Dendritic cell treated with granulocyte-macrophage colony-stimulating factor and Interleukin-4, amounts not matched to agents 40 ng/mL and 50 ng/mL, for 4 days (primary cell): ENCODE results near the gene LCE7A.

Experiments
- H3K27ac Mint-ChIP-seq: one replicate; pipeline ENCODE4 v1.8.0; 2022; ENCODE audit warnings: mild to moderate bottlenecking, mixed read lengths
- H3K27me3 Mint-ChIP-seq: one replicate; pipeline ENCODE4 v1.8.0; 2022; ENCODE audit warnings: mild to moderate bottlenecking, mixed read lengths
- H3K36me3 Mint-ChIP-seq: one replicate; pipeline ENCODE4 v1.8.0; 2022; ENCODE audit warnings: low read depth, mixed read lengths
- H3K4me1 Mint-ChIP-seq: one replicate; pipeline ENCODE4 v1.8.0; 2022; ENCODE audit warnings: low read depth, mixed read lengths
- H3K4me3 Mint-ChIP-seq: one replicate; pipeline ENCODE4 v1.8.0; 2022; ENCODE audit warnings: mild to moderate bottlenecking, moderate library complexity, mixed read lengths
- H3K9me3 Mint-ChIP-seq: one replicate; pipeline ENCODE4 v1.8.0; 2022; ENCODE audit warnings: mixed read lengths
- intact Hi-C: fragments of 100-400 bp; cut with micrococcal nuclease; formaldehyde crosslinking; loops from one replicate; pipeline ENCODE4 v1.15.0; 2022

LCE7A gene

GRCh38 chr1:152869808-152870419 lies 10.1 kb downstream of the LCE7A start:
- intact Hi-C loops: loop anchor here (1.0 to 5.0 kb wide), 2 partner anchors 353 to 407 kb away; no protein-coding TSS in a partner anchor
- Mint-ChIP-seq H3K4me1 (no peaks in the 10 kb centered on the region), H3K36me3 (no peaks in the 10 kb centered on the region), H3K9me3 (no peaks in the 10 kb centered on the region), H3K4me3 (no peak overlapping the region), H3K27me3 (no peaks in the 10 kb centered on the region), H3K27ac (no peak overlapping the region)

- Mint-ChIP-seq H3K27me3 (no peaks in the 10 kb centered on the region), H3K4me3 (no peak overlapping the region), H3K27ac (no peak overlapping the region), H3K4me1 (no peaks in the 10 kb centered on the region), H3K36me3 (no peaks in the 10 kb centered on the region), H3K9me3 (no peaks in the 10 kb centered on the region)
- intact Hi-C loops: no loop called here
Measured at GRCh38 chr1:152870831-152871730, 11.3 kb downstream of the LCE7A start.

- intact Hi-C loops: loop anchor here (2.0 kb wide), 1 partner anchor 357 kb away; no protein-coding TSS in a partner anchor
- Mint-ChIP-seq H3K9me3 (no peaks in the 10 kb centered on the region), H3K27ac (no peak overlapping the region), H3K4me3 (no peak overlapping the region), H3K27me3 (no peaks in the 10 kb centered on the region), H3K4me1 (no peaks in the 10 kb centered on the region), H3K36me3 (no peaks in the 10 kb centered on the region)
Measured at GRCh38 chr1:152871731-152872126, 11.9 kb downstream of the LCE7A start.

GRCh38 chr1:152873495-152873894 lies 13.7 kb downstream of the LCE7A start:
- H3K4me3 Mint-ChIP-seq: no peak overlapping the region
- H3K36me3 Mint-ChIP-seq: no peaks in the 10 kb centered on the region
- H3K4me1 Mint-ChIP-seq: no peaks in the 10 kb centered on the region
- H3K27ac Mint-ChIP-seq: no peak overlapping the region
- H3K27me3 Mint-ChIP-seq: no peaks in the 10 kb centered on the region
- intact Hi-C loops: loop anchor here (2.0 kb wide), 1 partner anchor 355 kb away; no protein-coding TSS in a partner anchor
- H3K9me3 Mint-ChIP-seq: no peaks in the 10 kb centered on the region

GRCh38 chr1:152876827-152877226 lies 17.0 kb downstream of the LCE7A start:
- intact Hi-C loops: no loop called here
- no peak overlapping the region for H3K27ac Mint-ChIP-seq
- H3K36me3 Mint-ChIP-seq: no peaks in the 10 kb centered on the region
- no peak overlapping the region for H3K4me3 Mint-ChIP-seq
- H3K9me3 Mint-ChIP-seq: no peaks in the 10 kb centered on the region
- no peaks in the 10 kb centered on the region for H3K27me3 Mint-ChIP-seq
- no peaks in the 10 kb centered on the region for H3K4me1 Mint-ChIP-seq

GRCh38 chr1:152878042-152878441 lies 18.2 kb downstream of the LCE7A start, which contains the start of gene SMCP:
Gene SMCP (plus strand): TSS chr1:152878322. CDS start chr1:152884423, 6,101 bp downstream.
- Mint-ChIP-seq H3K9me3 (no peaks in the 10 kb centered on the region), H3K36me3 (no peaks in the 10 kb centered on the region), H3K4me3 (no peak within 1 kb of the TSS), H3K4me1 (no peaks in the 10 kb centered on the region), H3K27ac (no peak within 1 kb of the TSS), H3K27me3 (no peaks in the 10 kb centered on the region)
- intact Hi-C loops: no loop called here

GRCh38 chr1:152879559-152880198 lies 19.9 kb downstream of the LCE7A start:
- Mint-ChIP-seq H3K4me1 (peaks cover 4% of the 10 kb centered on the region), H3K9me3 (no peaks in the 10 kb centered on the region), H3K36me3 (no peaks in the 10 kb centered on the region), H3K4me3 (no peak overlapping the region), H3K27me3 (no peaks in the 10 kb centered on the region), H3K27ac (no peak overlapping the region)
- intact Hi-C loops: no loop called here

GRCh38 chr1:152880316-152880715 lies 20.5 kb downstream of the LCE7A start:
- no peaks in the 10 kb centered on the region for H3K27me3 Mint-ChIP-seq
- H3K27ac Mint-ChIP-seq: no peak overlapping the region
- no peaks in the 10 kb centered on the region for H3K9me3 Mint-ChIP-seq
- peaks cover 4% of the 10 kb centered on the region for H3K4me1 Mint-ChIP-seq
- H3K4me3 Mint-ChIP-seq: no peak overlapping the region
- intact Hi-C loops: no loop called here
- H3K36me3 Mint-ChIP-seq: no peaks in the 10 kb centered on the region

- no peaks in the 10 kb centered on the region for H3K27me3 Mint-ChIP-seq
- no peak overlapping the region for H3K27ac Mint-ChIP-seq
- no peaks in the 10 kb centered on the region for H3K36me3 Mint-ChIP-seq
- intact Hi-C loops: no loop called here
- peaks cover 4% of the 10 kb centered on the region for H3K4me1 Mint-ChIP-seq
- H3K9me3 Mint-ChIP-seq: no peaks in the 10 kb centered on the region
- H3K4me3 Mint-ChIP-seq: no peak overlapping the region
Measured at GRCh38 chr1:152880907-152881306, 21.1 kb downstream of the LCE7A start.

GRCh38 chr1:152884085-152884484 lies 24.3 kb downstream of the LCE7A start:
- no peak overlapping the region for H3K4me3 Mint-ChIP-seq
- H3K27me3 Mint-ChIP-seq: peaks cover 6% of the 10 kb centered on the region
- no peak overlapping the region for H3K27ac Mint-ChIP-seq
- H3K36me3 Mint-ChIP-seq: no peaks in the 10 kb centered on the region
- peaks cover 4% of the 10 kb centered on the region for H3K4me1 Mint-ChIP-seq
- intact Hi-C loops: no loop called here
- H3K9me3 Mint-ChIP-seq: no peaks in the 10 kb centered on the region

- Mint-ChIP-seq H3K9me3 (no peaks in the 10 kb centered on the region), H3K27ac (no peak overlapping the region), H3K4me1 (peaks cover 4% of the 10 kb centered on the region), H3K36me3 (no peaks in the 10 kb centered on the region), H3K4me3 (no peak overlapping the region), H3K27me3 (peaks cover 6% of the 10 kb centered on the region)
- intact Hi-C loops: no loop called here
Measured at GRCh38 chr1:152884506-152884905, 24.7 kb downstream of the LCE7A start.

GRCh38 chr1:152884966-152885624 lies 25.3 kb downstream of the LCE7A start:
- intact Hi-C loops: no loop called here
- no peaks in the 10 kb centered on the region for H3K36me3 Mint-ChIP-seq
- H3K4me3 Mint-ChIP-seq: no peak overlapping the region
- no peak overlapping the region for H3K27ac Mint-ChIP-seq
- H3K27me3 Mint-ChIP-seq: peaks cover 8% of the 10 kb centered on the region
- no peaks in the 10 kb centered on the region for H3K9me3 Mint-ChIP-seq
- H3K4me1 Mint-ChIP-seq: peaks cover 4% of the 10 kb centered on the region

- peaks cover 4% of the 10 kb centered on the region for H3K4me1 Mint-ChIP-seq
- no peak overlapping the region for H3K4me3 Mint-ChIP-seq
- H3K36me3 Mint-ChIP-seq: no peaks in the 10 kb centered on the region
- peaks cover 12% of the 10 kb centered on the region for H3K27me3 Mint-ChIP-seq
- intact Hi-C loops: no loop called here
- no peak overlapping the region for H3K27ac Mint-ChIP-seq
- H3K9me3 Mint-ChIP-seq: no peaks in the 10 kb centered on the region
Measured at GRCh38 chr1:152886085-152886484, 26.3 kb downstream of the LCE7A start.
